ENCODE data around the gene RALGPS1. TPM values are rescaled to one million over a fixed set of nuclear protein-coding genes. Genes with fewer than 3 reads are reported as not detected.
A peak's percentile ranks its signal among the peaks of the same experiment; 100 is the strongest.

RALGPS1 gene
- 1.3 TPM for polyA plus RNA-seq (2013, experiment 1 of 2; ENCODE audit: insufficient read length)
- polyA plus RNA-seq (2013, experiment 2 of 2; ENCODE audit: insufficient read length): 3.1 TPM

- peak; percentile 95 for DNase-seq
Measured at GRCh38 chr9:126914458-126915280, at the start of gene RALGPS1. RALGPS1 (plus strand) TSS chr9:126914782; CDS start chr9:126962290, 47,508 bp downstream.

- no peak for DNase-seq
Measured at GRCh38 chr9:126869368-126869767, 45.2 kb upstream of the RALGPS1 start.

- no peak for DNase-seq
Measured at GRCh38 chr9:126872516-126872915, 42.1 kb upstream of the RALGPS1 start.

GRCh38 chr9:126874546-126875314 is 39.9 kb upstream of the RALGPS1 start:
- peak; percentile 17 for DNase-seq

- no peak for DNase-seq
Measured at GRCh38 chr9:126875756-126876510, 38.6 kb upstream of the RALGPS1 start.

GRCh38 chr9:126876531-126876930 is 38.1 kb upstream of the RALGPS1 start:
- DNase-seq: no peak

GRCh38 chr9:126877418-126877817 is 37.2 kb upstream of the RALGPS1 start:
- no peak for DNase-seq

GRCh38 chr9:126879288-126879687 is 35.3 kb upstream of the RALGPS1 start:
- no peak for DNase-seq

GRCh38 chr9:126880226-126880946 is 34.2 kb upstream of the RALGPS1 start:
- no peak for DNase-seq

- DNase-seq: no peak
Measured at GRCh38 chr9:126880947-126881332, 33.6 kb upstream of the RALGPS1 start.

- DNase-seq: no peak
Measured at GRCh38 chr9:126882746-126883145, 31.8 kb upstream of the RALGPS1 start.

- DNase-seq: no peak
Measured at GRCh38 chr9:126883636-126884035, 30.9 kb upstream of the RALGPS1 start.

- no peak for DNase-seq
Measured at GRCh38 chr9:126885131-126885641, 29.4 kb upstream of the RALGPS1 start.

GRCh38 chr9:126886034-126886822 is 28.4 kb upstream of the RALGPS1 start:
- DNase-seq: no peak

GRCh38 chr9:126886897-126887296 is 27.7 kb upstream of the RALGPS1 start:
- no peak for DNase-seq

- DNase-seq: no peak
Measured at GRCh38 chr9:126891676-126892075, 22.9 kb upstream of the RALGPS1 start.

- no peak for DNase-seq
Measured at GRCh38 chr9:126893079-126893478, 21.5 kb upstream of the RALGPS1 start.

- no peak for DNase-seq
Measured at GRCh38 chr9:126894052-126894603, 20.5 kb upstream of the RALGPS1 start.

- DNase-seq: no peak
Measured at GRCh38 chr9:126902210-126902609, 12.4 kb upstream of the RALGPS1 start.

GRCh38 chr9:126904586-126904985 is 10.0 kb upstream of the RALGPS1 start:
- no peak for DNase-seq

- no peak for DNase-seq
Measured at GRCh38 chr9:126906091-126906490, 8.5 kb upstream of the RALGPS1 start.

Data from fibroblast of skin of back (primary cell).